HG03175 (cell line): ENCODE results near the gene MAP2K3.
"Not testable (repeated sequence)": the region's sequence is repeated elsewhere in the genome, so short reads cannot be mapped to it uniquely, and the experiment has no call there.

ENCODE experiments used
- ATAC-seq: cut with Tn5 transposase; IDR thresholded peaks from one replicate; pipeline ENCODE4 v1.9.1; 2021; ENCODE audit warnings: mild to moderate bottlenecking, moderate library complexity; ENCODE audit not compliant: unreplicated experiment

The MAP2K3 gene

DNA sequence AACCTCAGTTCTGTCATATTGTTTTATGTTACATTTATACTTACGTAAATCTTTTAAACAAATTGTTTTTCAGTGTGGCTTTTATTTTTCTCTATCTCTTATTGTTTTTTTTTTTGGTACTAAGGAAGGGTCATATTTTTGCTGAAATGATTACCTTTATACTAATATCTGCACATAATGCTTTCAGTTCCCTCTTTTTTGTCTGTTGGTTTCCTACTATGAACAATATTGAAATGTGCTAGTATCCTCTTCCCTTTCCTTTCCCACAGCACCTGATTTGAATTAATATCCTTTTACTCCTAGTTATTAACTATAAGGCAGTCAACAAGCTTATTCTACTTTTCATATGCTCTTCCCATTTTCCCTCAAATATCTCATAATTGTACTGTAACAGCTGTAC is 43.4 kb downstream of the MAP2K3 start:
- ATAC-seq: peak; percentile 53

DNA sequence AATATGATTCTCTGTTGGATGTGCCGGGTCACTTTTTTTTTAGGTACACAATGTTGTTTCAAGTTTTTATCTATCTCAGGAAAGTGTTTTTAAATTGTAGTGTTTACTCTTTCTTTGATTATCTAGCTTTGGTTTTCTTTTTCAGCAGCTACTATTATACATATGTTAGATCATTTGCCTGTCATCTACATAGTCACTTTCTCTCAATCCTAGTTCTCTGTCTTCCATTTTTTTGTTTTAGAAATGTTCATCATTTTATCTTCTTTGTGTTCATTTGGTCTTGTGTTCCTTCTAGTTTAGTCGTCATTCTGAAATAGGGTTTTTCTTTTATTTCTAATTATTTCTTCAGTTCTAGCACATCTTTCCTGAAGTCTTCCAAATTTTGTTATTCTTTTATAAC is 44.3 kb downstream of the MAP2K3 start:
- not testable (repeated sequence) for ATAC-seq

- no peak for ATAC-seq
These were observed 46.1 kb downstream of the MAP2K3 start for GRCh38 chr17:21330436-21331160.

- not testable (repeated sequence) for ATAC-seq
These were observed 52.2 kb downstream of the MAP2K3 start for GRCh38 chr17:21336541-21337294.

DNA sequence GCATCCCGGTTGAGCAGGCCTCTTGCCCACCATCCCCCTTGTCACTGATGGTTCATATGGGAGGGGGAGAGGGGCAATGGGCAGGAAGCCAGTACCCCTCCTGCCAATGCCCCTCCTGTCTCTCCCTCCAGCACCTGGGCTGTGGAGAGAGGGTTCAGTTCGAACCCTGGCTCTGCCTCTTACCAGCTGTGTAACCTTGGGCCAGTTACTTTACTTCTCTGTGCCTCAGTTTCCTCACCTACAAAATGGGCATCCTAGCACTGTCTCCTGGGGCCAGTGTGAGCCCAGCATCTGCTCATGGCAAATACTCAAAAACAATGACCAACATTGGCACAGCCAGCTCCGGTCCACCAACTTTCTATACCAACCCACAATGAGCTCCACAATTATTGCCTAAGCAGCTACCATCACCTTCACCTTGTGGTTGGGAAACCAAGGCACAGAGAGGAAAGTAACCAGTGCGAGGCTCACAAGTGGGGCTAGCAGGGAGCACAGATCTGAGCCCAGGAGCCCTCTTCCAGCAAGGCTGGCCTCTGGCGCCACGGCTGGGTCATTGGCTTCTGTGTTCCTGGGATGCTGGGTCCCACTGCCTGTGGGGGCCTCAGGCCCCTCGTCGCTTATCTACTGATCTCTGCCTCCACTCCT is 53.6 kb downstream of the MAP2K3 start:
- ATAC-seq: not testable (repeated sequence)

GRCh38 chr17:21339011-21339410 is 54.5 kb downstream of the MAP2K3 start:
- ATAC-seq: no peak

DNA sequence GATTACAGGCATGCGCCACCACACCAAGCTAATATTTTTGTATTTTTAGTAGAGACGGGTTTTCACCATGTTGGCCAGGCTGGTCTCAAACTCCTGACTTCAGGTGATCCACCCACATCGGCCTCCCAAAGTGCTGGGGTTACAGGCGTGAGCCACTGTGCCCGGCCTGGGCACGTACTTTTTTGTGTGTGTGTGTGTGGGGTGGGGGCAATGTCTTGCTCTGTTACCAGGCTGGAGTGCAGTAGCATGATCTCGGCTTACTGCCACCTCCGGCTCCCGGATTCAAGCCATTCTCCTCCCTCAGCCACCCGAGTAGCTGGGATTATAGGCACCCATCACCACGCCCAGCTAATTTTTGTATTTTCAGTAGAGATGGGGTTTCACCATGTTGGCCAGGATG is 55.1 kb downstream of the MAP2K3 start:
- ATAC-seq: not testable (repeated sequence)

DNA sequence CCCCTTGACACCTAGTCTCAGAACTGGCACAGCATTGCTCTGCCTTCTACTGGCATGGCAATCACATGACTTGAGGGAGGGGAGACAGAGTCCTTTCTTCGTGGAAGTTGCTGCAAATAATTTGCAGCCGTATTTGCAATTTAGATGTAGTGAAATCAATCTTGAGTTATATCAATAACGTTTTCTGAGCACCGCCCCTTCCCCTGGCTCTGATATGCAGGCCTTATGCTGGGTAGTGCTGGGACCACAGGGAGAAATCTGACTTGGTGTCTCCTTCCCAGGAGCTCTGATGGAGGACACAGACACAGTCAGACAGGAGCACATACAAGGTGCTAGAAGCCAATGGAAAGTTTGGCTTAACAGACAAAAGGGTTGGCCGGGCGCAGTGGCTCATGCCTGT is 55.9 kb downstream of the MAP2K3 start:
- not testable (repeated sequence) for ATAC-seq

GRCh38 chr17:21341279-21341678 is 56.8 kb downstream of the MAP2K3 start:
- not testable (repeated sequence) for ATAC-seq

DNA sequence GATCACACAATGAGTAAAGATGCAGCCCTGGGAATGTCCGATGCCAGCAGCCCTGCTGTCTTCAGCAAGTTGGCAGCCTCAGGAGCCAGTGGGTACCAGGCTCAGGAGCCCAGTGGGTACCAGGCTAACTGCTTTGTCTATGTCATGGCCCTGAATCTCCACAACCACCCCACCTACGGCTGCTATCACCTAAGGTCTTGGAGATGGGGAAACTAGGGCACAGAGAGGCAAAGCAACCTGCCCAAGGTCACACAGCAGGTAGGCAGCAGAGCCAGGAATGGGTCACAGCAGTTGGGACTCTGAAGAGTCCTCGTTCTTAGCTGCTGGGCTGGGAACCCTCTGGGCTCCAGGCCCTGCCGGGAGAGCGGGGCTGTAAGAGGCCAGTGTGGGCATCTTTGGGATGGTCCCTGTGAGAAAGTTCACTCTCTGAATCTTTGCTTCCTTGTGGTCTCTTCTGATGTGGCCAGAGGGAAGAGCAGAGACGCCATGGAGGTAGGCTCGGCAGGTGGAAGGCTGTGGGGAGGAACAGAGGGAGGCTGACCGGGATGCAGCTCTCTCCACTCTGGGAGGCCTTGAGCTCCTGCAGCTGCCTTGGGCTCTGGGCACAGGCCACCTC is 57.5 kb downstream of the MAP2K3 start:
- not testable (repeated sequence) for ATAC-seq

DNA sequence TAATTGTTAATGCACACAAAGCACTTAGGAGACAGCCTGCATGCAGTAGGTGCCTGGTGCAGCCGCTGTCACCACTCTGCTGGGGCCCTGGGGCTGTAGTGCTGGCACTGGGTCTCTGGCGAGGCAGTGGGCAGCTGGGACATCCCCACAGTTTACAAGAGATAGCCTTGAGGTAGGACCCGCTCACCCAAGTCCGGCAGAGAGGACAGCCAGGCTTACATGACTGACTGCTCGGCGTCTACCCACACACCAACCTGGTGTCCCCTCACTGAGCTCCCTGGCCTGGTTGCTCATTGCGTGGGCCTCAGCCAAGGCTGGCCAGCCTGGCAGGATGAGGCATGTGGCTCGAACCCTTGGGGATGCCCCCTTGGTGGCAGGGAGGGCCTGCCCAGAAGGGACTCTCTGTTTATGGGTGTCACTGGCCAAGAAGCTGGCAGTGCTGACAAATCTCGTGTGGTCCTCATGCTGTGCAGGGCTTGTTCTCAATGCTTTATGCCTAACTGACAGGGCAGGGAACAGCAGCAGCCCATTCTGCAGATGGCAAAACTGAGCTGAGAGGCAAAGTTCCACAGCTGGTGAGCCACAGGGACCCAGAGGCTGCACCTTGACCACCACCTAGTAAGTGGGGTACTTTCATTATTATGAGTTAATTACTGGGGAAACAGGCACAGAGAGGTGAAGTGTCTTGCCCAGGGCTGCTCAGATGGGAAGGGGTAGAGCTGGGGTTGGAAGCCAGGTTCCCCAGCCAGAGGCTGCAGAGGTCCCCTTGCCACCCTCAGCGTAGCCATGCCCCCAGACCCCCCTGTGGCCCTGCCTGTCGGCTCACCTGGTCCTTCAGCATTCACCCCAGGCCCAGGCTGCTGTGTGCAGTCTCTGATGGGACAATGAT is 58.8 kb downstream of the MAP2K3 start:
- not testable (repeated sequence) for ATAC-seq

- not testable (repeated sequence) for ATAC-seq
These were observed 60.3 kb downstream of the MAP2K3 start for GRCh38 chr17:21344801-21345200.

- no peak for ATAC-seq
These were observed 60.7 kb downstream of the MAP2K3 start for GRCh38 chr17:21345236-21345635.

GRCh38 chr17:21346107-21346506 is 61.6 kb downstream of the MAP2K3 start:
- ATAC-seq: not testable (repeated sequence)

GRCh38 chr17:21346651-21347250 is 62.2 kb downstream of the MAP2K3 start:
- not testable (repeated sequence) for ATAC-seq

GRCh38 chr17:21347660-21348059 is 63.1 kb downstream of the MAP2K3 start:
- not testable (repeated sequence) for ATAC-seq

DNA sequence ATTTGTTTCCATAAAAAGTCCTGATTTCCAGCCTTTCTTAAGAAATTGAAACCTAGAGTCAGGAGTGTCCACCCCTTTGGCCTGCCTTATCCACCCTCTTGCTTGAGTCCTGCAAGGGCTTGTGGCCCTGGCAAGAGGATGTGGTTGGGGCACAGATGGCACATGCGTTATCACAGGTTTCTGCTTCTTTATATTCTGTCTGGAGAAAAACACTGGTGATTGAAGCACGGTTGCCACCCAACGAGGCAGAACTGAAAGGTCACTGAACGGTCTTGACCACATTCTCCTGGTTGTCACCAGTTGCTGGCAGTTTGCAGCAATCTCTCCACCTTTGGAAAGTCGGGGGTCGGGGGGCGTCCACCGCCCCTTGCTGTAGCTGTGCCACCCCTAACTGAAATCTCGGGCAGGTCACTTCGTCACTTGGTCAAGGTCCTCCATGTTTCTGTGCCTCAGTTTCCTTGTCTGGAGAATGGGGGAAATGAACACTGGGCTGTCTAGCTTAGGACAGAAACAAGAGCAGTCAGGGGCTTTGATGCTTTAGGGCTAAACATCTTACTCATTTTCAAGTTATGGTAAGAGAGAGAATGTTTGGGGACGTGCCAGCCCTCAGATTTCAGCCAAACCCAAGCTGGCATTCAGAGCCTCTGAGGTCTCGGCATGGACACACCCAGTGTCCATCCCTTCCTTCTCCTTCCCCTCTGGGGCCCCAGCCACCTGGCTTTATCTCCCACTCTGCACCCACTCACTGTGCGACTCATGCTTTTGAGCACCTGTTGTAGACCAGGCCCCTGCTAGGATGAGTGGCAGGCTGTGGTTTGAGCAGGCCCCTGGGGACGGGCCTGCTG is 63.8 kb downstream of the MAP2K3 start:
- peak; percentile 68 for ATAC-seq

- not testable (repeated sequence) for ATAC-seq
These were observed 64.4 kb downstream of the MAP2K3 start for GRCh38 chr17:21348926-21349261.
